Measurements from ENCODE around the gene MLLT11. TPM values are rescaled to one million over a fixed set of nuclear protein-coding genes. Genes with fewer than 3 reads are reported as not detected.

Gene MLLT11
- polyA plus RNA-seq, 3 donors: 0.38 to 0.93 (median 0.40) TPM

- Histone ChIP-seq H3K9ac (ENCODE audit: insufficient read depth, low read length, poor library complexity, severe bottlenecking) (peak overlapping the region; percentile 97), H3K79me2 (ENCODE audit: insufficient read depth, low read length) (peaks cover 63% of the 10 kb centered on the region), H4K20me1 (ENCODE audit: insufficient read depth, low read length) (peaks cover 81% of the 10 kb centered on the region), H3K4me1 (ENCODE audit: control insufficient read depth in 1 of 2, insufficient read depth in 2 of 2, low read length in 2 of 2) (peaks cover 42 to 56% of the 10 kb centered on the region in 2 donors), H3K4me2 (replicated peaks; ENCODE audit: extremely low read depth, low read length, poor library complexity, severe bottlenecking) (peak overlapping the region; percentile 89), H3K27ac (ENCODE audit: low read depth in 1 of 2, low read length in 2 of 2) (peak overlapping the region; percentile 93 to 94), H3K36me3 (replicated peaks in 1 of 2; ENCODE audit: control insufficient read depth in 1 of 2, insufficient read depth in 2 of 2, low read length in 2 of 2) (peaks cover 50 to 55% of the 10 kb centered on the region in 2 donors), H3K27me3 (ENCODE audit: control insufficient read depth in 2 of 2, insufficient read depth in 2 of 2, low read length in 2 of 2) (no peaks in the 10 kb centered on the region), H2AFZ (ENCODE audit: insufficient read depth, low read depth, low read length, poor library complexity, severe bottlenecking) (no peak overlapping the region), H3K4me3 (replicated peaks in 1 of 3; ENCODE audit: low read depth in 2 of 3, low read length in 3 of 3) (peak overlapping the region; percentile 44 to 99 (median 99)), H3K9me3 (replicated peaks in 1 of 2; ENCODE audit: control insufficient read depth in 1 of 2, insufficient read depth in 1 of 2, low read length in 2 of 2) (no peaks in the 10 kb centered on the region)
- Mint-ChIP-seq H3K27me3 (ENCODE audit: low read depth in 3 of 3) (peaks cover 2 to 5% (median 4%) of the 10 kb centered on the region in 3 donors), H3K4me1 (peaks cover 65% of the 10 kb centered on the region), H3K9me3 (no peaks in the 10 kb centered on the region), H3K27ac (peak overlapping the region; percentile 98 to 100 (median 99)), H3K4me3 (peak overlapping the region; percentile 99), H3K36me3 (peaks cover 63 to 70% of the 10 kb centered on the region in 2 donors)
- TF ChIP-seq, protein P1, sequence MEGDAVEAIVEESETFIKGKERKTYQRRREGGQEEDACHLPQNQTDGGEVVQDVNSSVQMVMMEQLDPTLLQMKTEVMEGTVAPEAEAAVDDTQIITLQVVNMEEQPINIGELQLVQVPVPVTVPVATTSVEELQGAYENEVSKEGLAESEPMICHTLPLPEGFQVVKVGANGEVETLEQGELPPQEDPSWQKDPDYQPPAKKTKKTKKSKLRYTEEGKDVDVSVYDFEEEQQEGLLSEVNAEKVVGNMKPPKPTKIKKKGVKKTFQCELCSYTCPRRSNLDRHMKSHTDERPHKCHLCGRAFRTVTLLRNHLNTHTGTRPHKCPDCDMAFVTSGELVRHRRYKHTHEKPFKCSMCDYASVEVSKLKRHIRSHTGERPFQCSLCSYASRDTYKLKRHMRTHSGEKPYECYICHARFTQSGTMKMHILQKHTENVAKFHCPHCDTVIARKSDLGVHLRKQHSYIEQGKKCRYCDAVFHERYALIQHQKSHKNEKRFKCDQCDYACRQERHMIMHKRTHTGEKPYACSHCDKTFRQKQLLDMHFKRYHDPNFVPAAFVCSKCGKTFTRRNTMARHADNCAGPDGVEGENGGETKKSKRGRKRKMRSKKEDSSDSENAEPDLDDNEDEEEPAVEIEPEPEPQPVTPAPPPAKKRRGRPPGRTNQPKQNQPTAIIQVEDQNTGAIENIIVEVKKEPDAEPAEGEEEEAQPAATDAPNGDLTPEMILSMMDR (IDR thresholded peaks at IDR 0.05): no peak
- DNase-seq: peak in 2 of 3 donors; percentile 34 to 43
- intact Hi-C loops (cut with micrococcal nuclease): loop anchor here in 1 of 2 donors (5.0 kb wide), 2 partner anchors 34 to 49 kb away; partner anchors contain the start of genes MINDY1 and PRUNE1
- 0% methylated on average over 1 of the region's 2 CpGs for WGBS (ENCODE audit: insufficient coverage)
Observed at GRCh38 chr1:151056149-151056548, 4.0 kb upstream of the MLLT11 start.

DNA sequence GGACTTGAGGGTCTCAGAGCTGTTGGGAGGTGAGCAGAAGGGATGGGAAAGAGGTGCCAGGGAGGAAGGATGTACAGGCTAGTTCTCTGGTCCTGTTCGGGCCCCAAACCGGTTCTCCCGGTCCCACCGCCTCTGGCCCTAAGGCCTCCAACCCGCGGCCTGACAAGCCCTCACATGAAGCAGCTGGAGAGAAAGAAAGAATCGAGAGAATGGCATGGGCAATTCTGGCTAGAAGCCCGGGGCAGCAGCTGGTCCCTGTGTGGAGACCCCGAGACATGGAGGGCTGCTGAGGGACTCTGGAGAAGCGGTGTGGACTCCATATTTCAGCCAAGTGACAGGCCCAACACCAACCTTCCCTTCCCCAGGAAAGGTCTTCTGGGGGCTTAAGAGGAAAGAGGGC, 1.5 kb upstream of the MLLT11 start:
- H3K36me3 Mint-ChIP-seq: peaks cover 41 to 45% of the 10 kb centered on the region in 2 donors
- TF ChIP-seq, protein P1 (IDR thresholded peaks at IDR 0.05): no peak
- intact Hi-C loops (cut with micrococcal nuclease): loop anchor here in 1 of 2 donors (5.0 kb wide), 2 partner anchors 36 to 51 kb away; partner anchors contain the start of genes MINDY1 and PRUNE1
- peaks cover 52% of the 10 kb centered on the region for H3K4me1 Mint-ChIP-seq
- Histone ChIP-seq H3K4me3 (replicated peaks in 1 of 3; ENCODE audit: low read depth in 2 of 3, low read length in 3 of 3) (peak overlapping the region; percentile 79 to 99 (median 99)), H3K79me2 (ENCODE audit: insufficient read depth, low read length) (peaks cover 63% of the 10 kb centered on the region), H3K9me3 (replicated peaks in 1 of 2; ENCODE audit: control insufficient read depth in 1 of 2, insufficient read depth in 1 of 2, low read length in 2 of 2) (no peaks in the 10 kb centered on the region), H3K27me3 (ENCODE audit: control insufficient read depth in 2 of 2, insufficient read depth in 2 of 2, low read length in 2 of 2) (no peaks in the 10 kb centered on the region), H3K9ac (ENCODE audit: insufficient read depth, low read length, poor library complexity, severe bottlenecking) (peak overlapping the region; percentile 97), H4K20me1 (ENCODE audit: insufficient read depth, low read length) (peaks cover 55% of the 10 kb centered on the region), H2AFZ (ENCODE audit: insufficient read depth, low read depth, low read length, poor library complexity, severe bottlenecking) (peak overlapping the region; percentile 83), H3K4me2 (replicated peaks; ENCODE audit: extremely low read depth, low read length, poor library complexity, severe bottlenecking) (peak overlapping the region; percentile 89), H3K27ac (ENCODE audit: low read depth in 1 of 2, low read length in 2 of 2) (peak overlapping the region; percentile 93 to 94), H3K4me1 (ENCODE audit: control insufficient read depth in 1 of 2, insufficient read depth in 2 of 2, low read length in 2 of 2) (peaks cover 42 to 50% of the 10 kb centered on the region in 2 donors), H3K36me3 (replicated peaks in 1 of 2; ENCODE audit: control insufficient read depth in 1 of 2, insufficient read depth in 2 of 2, low read length in 2 of 2) (peaks cover 25 to 30% of the 10 kb centered on the region in 2 donors)
- H3K4me3 Mint-ChIP-seq: peak overlapping the region; percentile 99
- H3K27ac Mint-ChIP-seq: peak overlapping the region; percentile 98 to 100 (median 99)
- WGBS (ENCODE audit: insufficient coverage): 0% methylated on average over 7 of the region's 10 CpGs
- DNase-seq: peak in 1 of 3 donors; percentile 22
- no peaks in the 10 kb centered on the region for H3K9me3 Mint-ChIP-seq
- peaks cover 2 to 5% (median 4%) of the 10 kb centered on the region in 3 donors for H3K27me3 Mint-ChIP-seq (ENCODE audit: low read depth in 3 of 3)

All from CD14-positive monocyte (primary cell).